ENCODE data around the gene CSPG4.

The CSPG4 gene

GRCh38 chr15:75646944-75647364 lies 65.7 kb downstream of the CSPG4 start:
- Histone ChIP-seq H3K4me1 (ENCODE audit: control insufficient read depth in 1 of 2, insufficient read depth in 2 of 2, low read length in 2 of 2) (peaks cover 27 to 39% of the 10 kb centered on the region in 2 donors), H3K9me3 (ENCODE audit: control insufficient read depth in 1 of 2, low read length in 2 of 2) (no peaks in the 10 kb centered on the region), H3K27me3 (ENCODE audit: low read depth, low read length) (no peaks in the 10 kb centered on the region), H3K36me3 (ENCODE audit: control insufficient read depth in 1 of 2, insufficient read depth in 2 of 2, low read length in 2 of 2) (peaks cover 0 to 5% of the 10 kb centered on the region in 2 donors), H3K27ac (ENCODE audit: low read length) (peak overlapping the region; percentile 93), H3K4me3 (ENCODE audit: low read depth in 1 of 2, low read length in 2 of 2) (peak overlapping the region; percentile 88 to 89)

GRCh38 chr15:75646112-75646943 lies 66.3 kb downstream of the CSPG4 start:
- H3K9me3 ChIP-seq (ENCODE audit: control insufficient read depth in 1 of 2, low read length in 2 of 2) = no peaks in the 10 kb centered on the region
- peaks cover 0 to 5% of the 10 kb centered on the region in 2 donors for H3K36me3 ChIP-seq (ENCODE audit: control insufficient read depth in 1 of 2, insufficient read depth in 2 of 2, low read length in 2 of 2)
- H3K4me3 ChIP-seq (ENCODE audit: low read depth in 1 of 2, low read length in 2 of 2) = peak overlapping the region; percentile 88 to 89
- peak overlapping the region; percentile 93 for H3K27ac ChIP-seq (ENCODE audit: low read length)
- no peaks in the 10 kb centered on the region for H3K27me3 ChIP-seq (ENCODE audit: low read depth, low read length)
- H3K4me1 ChIP-seq (ENCODE audit: control insufficient read depth in 1 of 2, insufficient read depth in 2 of 2, low read length in 2 of 2) = peaks cover 23 to 32% of the 10 kb centered on the region in 2 donors

- H3K4me1 ChIP-seq (ENCODE audit: control insufficient read depth in 1 of 2, insufficient read depth in 2 of 2, low read length in 2 of 2) = peaks cover 17 to 20% of the 10 kb centered on the region in 2 donors
- H3K4me3 ChIP-seq (ENCODE audit: low read depth in 1 of 2, low read length in 2 of 2) = no peak overlapping the region
- H3K9me3 ChIP-seq (ENCODE audit: control insufficient read depth in 1 of 2, low read length in 2 of 2) = no peaks in the 10 kb centered on the region
- peaks cover 0 to 2% of the 10 kb centered on the region in 2 donors for H3K36me3 ChIP-seq (ENCODE audit: control insufficient read depth in 1 of 2, insufficient read depth in 2 of 2, low read length in 2 of 2)
- no peaks in the 10 kb centered on the region for H3K27me3 ChIP-seq (ENCODE audit: low read depth, low read length)
- no peak overlapping the region for H3K27ac ChIP-seq (ENCODE audit: low read length)
Observed at GRCh38 chr15:75644376-75644775, 68.3 kb downstream of the CSPG4 start.

GRCh38 chr15:75641603-75642002 lies 71.0 kb downstream of the CSPG4 start:
- no peaks in the 10 kb centered on the region for H3K9me3 ChIP-seq (ENCODE audit: control insufficient read depth in 1 of 2, low read length in 2 of 2)
- H3K27me3 ChIP-seq (ENCODE audit: low read depth, low read length) = no peaks in the 10 kb centered on the region
- H3K36me3 ChIP-seq (ENCODE audit: control insufficient read depth in 1 of 2, insufficient read depth in 2 of 2, low read length in 2 of 2) = no peaks in the 10 kb centered on the region
- no peak overlapping the region for H3K27ac ChIP-seq (ENCODE audit: low read length)
- H3K4me1 ChIP-seq (ENCODE audit: control insufficient read depth in 1 of 2, insufficient read depth in 2 of 2, low read length in 2 of 2) = peaks cover 34 to 38% of the 10 kb centered on the region in 2 donors
- no peak overlapping the region for H3K4me3 ChIP-seq (ENCODE audit: low read depth in 1 of 2, low read length in 2 of 2)

GRCh38 chr15:75641179-75641503 lies 71.5 kb downstream of the CSPG4 start:
- Histone ChIP-seq H3K9me3 (ENCODE audit: control insufficient read depth in 1 of 2, low read length in 2 of 2) (no peaks in the 10 kb centered on the region), H3K27me3 (ENCODE audit: low read depth, low read length) (no peaks in the 10 kb centered on the region), H3K4me1 (ENCODE audit: control insufficient read depth in 1 of 2, insufficient read depth in 2 of 2, low read length in 2 of 2) (peaks cover 29 to 34% of the 10 kb centered on the region in 2 donors), H3K4me3 (ENCODE audit: low read depth in 1 of 2, low read length in 2 of 2) (peak overlapping the region in 1 of 2 donors; percentile 100), H3K27ac (ENCODE audit: low read length) (no peak overlapping the region), H3K36me3 (ENCODE audit: control insufficient read depth in 1 of 2, insufficient read depth in 2 of 2, low read length in 2 of 2) (no peaks in the 10 kb centered on the region)

- H3K4me1 ChIP-seq (ENCODE audit: control insufficient read depth in 1 of 2, insufficient read depth in 2 of 2, low read length in 2 of 2) = peaks cover 27 to 32% of the 10 kb centered on the region in 2 donors
Observed at GRCh38 chr15:75640483-75641178, 72.0 kb downstream of the CSPG4 start.

GRCh38 chr15:75639709-75640482 lies 72.8 kb downstream of the CSPG4 start, which contains the start of gene IMP3:
Gene IMP3, minus strand, starts transcription at chr15:75640224. Its CDS starts 56 bp downstream, at chr15:75640168.
- Histone ChIP-seq H3K36me3 (ENCODE audit: control insufficient read depth in 1 of 2, insufficient read depth in 2 of 2, low read length in 2 of 2) (no peaks in the 10 kb centered on the region), H3K4me3 (ENCODE audit: low read depth in 1 of 2, low read length in 2 of 2) (peak within 1 kb of the TSS; percentile 94 to 100), H3K27ac (ENCODE audit: low read length) (peak within 1 kb of the TSS; percentile 87), H3K27me3 (ENCODE audit: low read depth, low read length) (no peaks in the 10 kb centered on the region), H3K9me3 (ENCODE audit: control insufficient read depth in 1 of 2, low read length in 2 of 2) (no peaks in the 10 kb centered on the region), H3K4me1 (ENCODE audit: control insufficient read depth in 1 of 2, insufficient read depth in 2 of 2, low read length in 2 of 2) (peaks cover 27 to 32% of the 10 kb centered on the region in 2 donors)

More at GRCh38 chr15:75640483-75641178, 72.0 kb downstream of the CSPG4 start:
- H3K27ac ChIP-seq (ENCODE audit: low read length) = peak overlapping the region; percentile 87
- peak overlapping the region; percentile 94 to 100 for H3K4me3 ChIP-seq (ENCODE audit: low read depth in 1 of 2, low read length in 2 of 2)
- H3K36me3 ChIP-seq (ENCODE audit: control insufficient read depth in 1 of 2, insufficient read depth in 2 of 2, low read length in 2 of 2) = no peaks in the 10 kb centered on the region
- H3K9me3 ChIP-seq (ENCODE audit: control insufficient read depth in 1 of 2, low read length in 2 of 2) = no peaks in the 10 kb centered on the region
- H3K27me3 ChIP-seq (ENCODE audit: low read depth, low read length) = no peaks in the 10 kb centered on the region

GRCh38 chr15:75639191-75639708 lies 73.4 kb downstream of the CSPG4 start:
- Histone ChIP-seq H3K4me3 (ENCODE audit: low read depth in 1 of 2, low read length in 2 of 2) (peak overlapping the region; percentile 94 to 100), H3K9me3 (ENCODE audit: control insufficient read depth in 1 of 2, low read length in 2 of 2) (no peaks in the 10 kb centered on the region), H3K27ac (ENCODE audit: low read length) (peak overlapping the region; percentile 87), H3K36me3 (ENCODE audit: control insufficient read depth in 1 of 2, insufficient read depth in 2 of 2, low read length in 2 of 2) (no peaks in the 10 kb centered on the region), H3K27me3 (ENCODE audit: low read depth, low read length) (no peaks in the 10 kb centered on the region), H3K4me1 (ENCODE audit: control insufficient read depth in 1 of 2, insufficient read depth in 2 of 2, low read length in 2 of 2) (peaks cover 27 to 32% of the 10 kb centered on the region in 2 donors)

GRCh38 chr15:75637245-75638009 lies 75.2 kb downstream of the CSPG4 start:
- no peaks in the 10 kb centered on the region for H3K27me3 ChIP-seq (ENCODE audit: low read depth, low read length)
- peak overlapping the region; percentile 31 for H3K27ac ChIP-seq (ENCODE audit: low read length)
- H3K4me3 ChIP-seq (ENCODE audit: low read depth in 1 of 2, low read length in 2 of 2) = peak overlapping the region in 1 of 2 donors; percentile 100
- no peaks in the 10 kb centered on the region for H3K9me3 ChIP-seq (ENCODE audit: control insufficient read depth in 1 of 2, low read length in 2 of 2)
- no peaks in the 10 kb centered on the region for H3K36me3 ChIP-seq (ENCODE audit: control insufficient read depth in 1 of 2, insufficient read depth in 2 of 2, low read length in 2 of 2)
- H3K4me1 ChIP-seq (ENCODE audit: control insufficient read depth in 1 of 2, insufficient read depth in 2 of 2, low read length in 2 of 2) = peaks cover 27 to 32% of the 10 kb centered on the region in 2 donors

GRCh38 chr15:75636026-75636425 lies 76.6 kb downstream of the CSPG4 start:
- no peaks in the 10 kb centered on the region for H3K9me3 ChIP-seq (ENCODE audit: control insufficient read depth in 1 of 2, low read length in 2 of 2)
- H3K4me1 ChIP-seq (ENCODE audit: control insufficient read depth in 1 of 2, insufficient read depth in 2 of 2, low read length in 2 of 2) = peaks cover 26 to 32% of the 10 kb centered on the region in 2 donors
- H3K27me3 ChIP-seq (ENCODE audit: low read depth, low read length) = no peaks in the 10 kb centered on the region
- H3K36me3 ChIP-seq (ENCODE audit: control insufficient read depth in 1 of 2, insufficient read depth in 2 of 2, low read length in 2 of 2) = no peaks in the 10 kb centered on the region
- no peak overlapping the region for H3K27ac ChIP-seq (ENCODE audit: low read length)
- H3K4me3 ChIP-seq (ENCODE audit: low read depth in 1 of 2, low read length in 2 of 2) = no peak overlapping the region
